ENCODE data around the gene FERMT3.

GRCh38 chr11:64183890-64184289 lies 22.6 kb upstream of the FERMT3 start:
- TF ChIP-seq, protein P1, sequence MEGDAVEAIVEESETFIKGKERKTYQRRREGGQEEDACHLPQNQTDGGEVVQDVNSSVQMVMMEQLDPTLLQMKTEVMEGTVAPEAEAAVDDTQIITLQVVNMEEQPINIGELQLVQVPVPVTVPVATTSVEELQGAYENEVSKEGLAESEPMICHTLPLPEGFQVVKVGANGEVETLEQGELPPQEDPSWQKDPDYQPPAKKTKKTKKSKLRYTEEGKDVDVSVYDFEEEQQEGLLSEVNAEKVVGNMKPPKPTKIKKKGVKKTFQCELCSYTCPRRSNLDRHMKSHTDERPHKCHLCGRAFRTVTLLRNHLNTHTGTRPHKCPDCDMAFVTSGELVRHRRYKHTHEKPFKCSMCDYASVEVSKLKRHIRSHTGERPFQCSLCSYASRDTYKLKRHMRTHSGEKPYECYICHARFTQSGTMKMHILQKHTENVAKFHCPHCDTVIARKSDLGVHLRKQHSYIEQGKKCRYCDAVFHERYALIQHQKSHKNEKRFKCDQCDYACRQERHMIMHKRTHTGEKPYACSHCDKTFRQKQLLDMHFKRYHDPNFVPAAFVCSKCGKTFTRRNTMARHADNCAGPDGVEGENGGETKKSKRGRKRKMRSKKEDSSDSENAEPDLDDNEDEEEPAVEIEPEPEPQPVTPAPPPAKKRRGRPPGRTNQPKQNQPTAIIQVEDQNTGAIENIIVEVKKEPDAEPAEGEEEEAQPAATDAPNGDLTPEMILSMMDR (IDR thresholded peaks at IDR 0.05; ENCODE audit: borderline replicate concordance, extremely low read depth, low read length, poor library complexity, severe bottlenecking) = no peak
- no peak for TF ChIP-seq EZH2 (IDR thresholded peaks at IDR 0.05; ENCODE audit: borderline replicate concordance, low read depth, low read length, severe bottlenecking)
